Right hindlimb (tissue), 1 donor: Measurements from ENCODE around the gene CCDC183.

ENCODE experiments used
- DNase-seq: peaks from one replicate; pipeline ENCODE4 v3.0.0-alpha.2; 2018

CCDC183 gene

DNA sequence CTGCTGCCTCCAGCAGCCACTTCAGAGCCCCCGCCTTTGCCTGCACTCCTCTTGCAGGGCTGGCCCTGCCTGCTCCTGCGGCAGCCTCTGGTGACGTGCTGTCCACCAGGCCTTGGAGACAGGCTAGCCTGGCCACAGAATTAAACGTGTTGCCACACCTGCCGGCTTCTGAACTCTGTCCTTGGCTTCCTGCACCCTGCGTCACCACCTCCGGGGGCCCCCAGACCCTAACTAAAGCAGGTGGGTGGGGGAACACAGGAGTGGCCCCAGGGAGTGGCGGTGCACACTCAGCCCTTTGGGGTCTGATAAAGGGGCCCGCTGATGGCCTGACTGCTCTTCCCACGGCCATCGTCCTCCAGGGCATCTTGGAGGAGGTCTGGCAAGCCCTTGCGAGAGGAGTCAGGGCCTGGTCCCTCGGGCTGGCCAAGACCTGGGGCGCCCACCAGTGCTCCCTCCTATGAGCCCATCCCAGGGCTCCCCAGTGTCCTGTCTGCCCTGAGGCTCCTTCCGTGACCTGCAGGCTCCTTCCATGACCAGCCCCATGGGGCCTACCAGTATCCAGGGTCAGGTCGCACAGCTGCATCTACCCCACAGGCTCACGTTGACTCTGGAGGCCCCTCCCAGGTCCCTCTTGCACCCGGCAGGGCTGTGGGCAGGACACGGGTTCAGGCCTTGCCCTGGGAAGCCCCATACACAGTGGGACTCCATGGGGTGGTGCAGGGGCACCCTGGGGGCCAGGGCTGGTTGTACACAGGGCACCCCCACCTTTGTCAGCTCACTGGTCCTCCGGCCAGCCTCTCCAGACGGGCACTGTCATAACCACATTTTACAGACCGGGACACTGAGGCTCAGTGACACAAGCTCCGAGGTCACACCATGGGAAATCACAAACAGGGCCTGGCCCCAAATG is 55.0 kb downstream of the CCDC183 start:
- DNase-seq, result peak; percentile 33

DNA sequence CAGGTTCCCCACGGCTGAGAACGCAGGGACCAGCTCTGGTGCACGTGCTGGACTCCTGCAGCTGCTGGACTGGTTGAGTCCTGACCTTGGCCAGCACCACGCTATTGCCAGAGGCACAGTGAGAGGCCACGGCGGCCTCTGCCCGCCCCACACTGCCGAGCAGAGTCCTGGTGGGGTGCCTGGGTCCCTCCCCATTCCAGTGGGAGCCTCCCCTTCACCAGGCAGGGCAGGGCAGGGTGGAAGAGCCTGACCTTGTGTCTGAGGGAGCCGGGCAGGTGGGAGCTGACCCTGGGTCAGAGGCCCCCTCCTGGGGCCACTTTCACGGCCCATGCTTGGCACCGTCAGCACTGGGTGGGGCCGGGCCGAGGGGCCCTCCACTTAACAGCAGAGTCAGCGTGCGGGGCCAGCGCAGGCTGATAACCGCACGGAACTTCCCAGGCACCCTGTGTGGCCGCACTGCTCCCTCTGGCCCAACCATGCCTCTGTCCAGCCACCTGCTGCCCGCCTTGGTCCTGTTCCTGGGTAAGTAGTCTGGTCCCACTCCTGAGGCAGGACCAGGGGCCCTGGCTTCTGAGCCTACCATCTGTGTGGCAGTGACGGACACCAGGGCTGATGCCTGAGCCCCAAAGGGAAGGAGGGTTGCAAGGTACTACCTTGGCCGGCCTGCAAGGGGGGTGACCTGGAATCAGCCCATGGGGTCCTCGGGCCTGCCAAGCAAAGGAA is 56.0 kb downstream of the CCDC183 start, which contains the start of gene MAMDC4:
Gene MAMDC4, plus strand, starts transcription at position 406 of the 723 bp plus-strand sequence. Its CDS starts 71 bp downstream, at position 477.
- DNase-seq, result peak; percentile 24

DNA sequence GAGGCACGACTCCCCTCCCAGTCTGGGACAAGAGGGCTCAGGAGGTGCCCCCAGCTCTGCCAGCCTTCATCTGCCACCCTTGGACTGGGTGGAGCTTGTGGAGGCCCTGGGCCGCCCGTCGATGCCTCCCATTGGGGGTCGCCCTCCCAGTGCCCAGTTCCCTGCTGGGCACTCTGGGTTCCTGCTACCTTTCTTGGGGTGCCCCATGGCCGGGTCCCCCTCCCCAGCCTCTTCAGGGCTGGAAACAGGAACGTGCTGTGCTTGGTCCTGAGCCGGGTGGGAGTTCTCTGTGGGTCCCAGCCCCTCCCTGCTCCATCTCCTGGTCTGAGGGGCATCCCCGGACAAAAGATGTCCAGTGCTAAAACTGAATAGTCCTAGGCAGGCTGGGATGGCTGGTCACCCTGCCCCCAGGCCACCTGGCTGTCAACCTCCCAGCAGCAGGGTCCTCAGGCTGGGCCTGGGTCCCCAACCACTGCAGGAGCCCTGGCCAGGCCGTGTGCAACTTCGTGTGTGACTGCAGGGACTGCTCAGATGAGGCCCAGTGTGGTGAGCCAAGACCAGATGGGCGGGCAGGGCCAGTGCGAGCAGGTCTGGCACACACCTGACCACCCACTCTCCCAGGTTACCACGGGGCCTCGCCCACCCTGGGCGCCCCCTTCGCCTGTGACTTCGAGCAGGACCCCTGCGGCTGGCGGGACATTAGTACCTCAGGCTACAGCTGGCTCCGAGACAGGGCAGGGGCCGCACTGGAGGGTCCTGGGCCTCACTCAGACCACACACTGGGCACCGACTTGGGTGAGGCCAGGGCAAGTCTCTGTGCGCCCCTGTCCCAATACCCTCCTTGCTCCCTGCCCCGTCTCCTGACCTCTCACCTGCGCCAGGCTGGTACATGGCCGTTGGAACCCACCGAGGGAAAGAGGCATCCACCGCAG is 56.8 kb downstream of the CCDC183 start:
- peak; percentile 31 for DNase-seq

DNA sequence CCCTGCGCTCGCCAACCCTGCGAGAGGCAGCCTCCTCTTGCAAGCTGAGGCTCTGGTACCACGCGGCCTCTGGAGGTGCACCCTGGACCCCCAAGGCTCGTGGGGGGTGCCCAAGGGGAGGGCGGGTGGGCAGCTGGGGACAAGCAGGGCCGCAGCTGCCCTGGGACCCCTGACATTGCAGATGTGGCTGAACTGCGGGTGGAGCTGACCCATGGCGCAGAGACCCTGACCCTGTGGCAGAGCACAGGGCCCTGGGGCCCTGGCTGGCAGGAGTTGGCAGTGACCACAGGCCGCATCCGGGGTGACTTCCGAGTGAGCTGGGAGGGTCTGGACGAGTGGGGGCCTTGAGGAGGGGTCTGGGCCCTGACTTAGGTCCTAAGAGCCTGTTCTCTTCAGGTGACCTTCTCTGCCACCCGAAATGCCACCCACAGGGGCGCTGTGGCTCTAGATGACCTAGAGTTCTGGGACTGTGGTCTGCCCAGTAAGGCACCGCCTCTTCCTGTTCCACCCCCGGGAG is 57.5 kb downstream of the CCDC183 start:
- DNase-seq, result no peak

DNA sequence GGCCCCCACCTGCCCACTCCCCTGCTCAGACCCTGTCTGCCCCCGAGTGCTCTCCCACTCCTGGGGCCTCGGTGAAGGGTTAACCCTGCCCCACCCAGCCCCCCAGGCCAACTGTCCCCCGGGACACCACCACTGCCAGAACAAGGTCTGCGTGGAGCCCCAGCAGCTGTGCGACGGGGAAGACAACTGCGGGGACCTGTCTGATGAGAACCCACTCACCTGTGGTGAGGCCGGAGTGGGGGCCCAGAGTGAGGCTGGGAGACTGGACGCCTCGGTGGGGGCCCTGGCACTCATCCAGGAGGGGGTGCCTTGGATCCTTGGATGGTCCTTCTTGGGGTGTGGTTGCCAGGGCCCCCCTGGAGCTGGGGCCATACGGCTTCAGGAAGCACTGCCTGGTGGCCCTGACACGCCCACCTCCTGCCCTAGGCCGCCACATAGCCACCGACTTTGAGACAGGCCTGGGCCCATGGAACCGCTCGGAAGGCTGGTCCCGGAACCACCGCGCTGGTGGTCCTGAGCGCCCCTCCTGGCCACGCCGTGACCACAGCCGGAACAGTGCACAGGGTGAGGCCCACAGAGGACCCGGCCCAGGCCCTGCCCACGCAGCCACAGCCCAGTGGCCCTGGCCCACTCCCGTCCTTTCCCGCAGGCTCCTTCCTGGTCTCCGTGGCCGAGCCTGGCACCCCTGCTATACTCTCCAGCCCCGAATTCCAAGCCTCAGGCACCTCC is 58.1 kb downstream of the CCDC183 start:
- peak; percentile 27 for DNase-seq

DNA sequence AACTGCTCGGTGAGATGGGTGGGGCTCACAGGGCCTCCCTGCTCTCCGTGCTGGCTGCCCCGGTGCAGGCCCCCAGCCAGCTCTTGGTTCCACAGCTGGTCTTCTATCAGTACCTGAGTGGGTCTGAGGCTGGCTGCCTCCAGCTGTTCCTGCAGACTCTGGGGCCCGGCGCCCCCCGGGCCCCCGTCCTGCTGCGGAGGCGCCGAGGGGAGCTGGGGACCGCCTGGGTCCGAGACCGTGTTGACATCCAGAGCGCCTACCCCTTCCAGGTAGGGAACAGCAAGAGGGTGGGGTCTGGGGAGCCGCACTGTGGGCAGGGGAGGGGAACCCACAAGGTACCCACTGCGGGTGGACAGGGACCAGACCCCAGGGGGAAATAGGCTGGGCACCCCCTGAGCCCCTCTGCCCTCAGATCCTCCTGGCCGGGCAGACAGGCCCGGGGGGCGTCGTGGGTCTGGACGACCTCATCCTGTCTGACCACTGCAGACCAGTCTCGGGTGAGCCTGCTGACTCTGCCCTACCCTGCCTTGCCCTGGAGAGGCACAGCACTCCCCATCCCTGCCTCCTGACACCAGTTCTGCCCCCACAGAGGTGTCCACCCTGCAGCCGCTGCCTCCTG is 58.8 kb downstream of the CCDC183 start:
- DNase-seq, result peak; percentile 34

DNA sequence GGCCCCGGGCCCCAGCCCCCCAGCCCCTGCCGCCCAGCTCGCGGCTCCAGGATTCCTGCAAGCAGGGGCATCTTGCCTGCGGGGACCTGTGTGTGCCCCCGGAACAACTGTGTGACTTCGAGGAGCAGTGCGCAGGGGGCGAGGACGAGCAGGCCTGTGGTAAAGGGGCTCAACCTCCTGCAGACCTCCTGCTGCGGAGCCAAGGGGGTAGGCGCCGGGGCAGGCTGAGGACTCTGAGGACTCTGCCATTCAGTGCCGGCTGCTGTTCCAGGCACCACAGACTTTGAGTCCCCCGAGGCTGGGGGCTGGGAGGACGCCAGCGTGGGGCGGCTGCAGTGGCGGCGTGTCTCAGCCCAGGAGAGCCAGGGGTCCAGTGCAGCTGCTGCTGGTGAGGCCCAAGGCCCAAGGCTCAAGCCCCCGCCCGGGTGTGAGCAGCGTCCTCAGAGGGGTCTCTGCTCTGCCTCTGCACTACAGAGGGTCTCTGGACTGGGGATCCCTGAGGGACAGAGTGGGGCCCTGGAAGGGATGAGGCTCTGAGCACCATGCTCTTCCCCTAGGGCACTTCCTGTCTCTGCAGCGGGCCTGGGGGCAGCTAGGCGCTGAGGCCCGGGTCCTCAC is 59.4 kb downstream of the CCDC183 start:
- DNase-seq, result peak; percentile 37

DNA sequence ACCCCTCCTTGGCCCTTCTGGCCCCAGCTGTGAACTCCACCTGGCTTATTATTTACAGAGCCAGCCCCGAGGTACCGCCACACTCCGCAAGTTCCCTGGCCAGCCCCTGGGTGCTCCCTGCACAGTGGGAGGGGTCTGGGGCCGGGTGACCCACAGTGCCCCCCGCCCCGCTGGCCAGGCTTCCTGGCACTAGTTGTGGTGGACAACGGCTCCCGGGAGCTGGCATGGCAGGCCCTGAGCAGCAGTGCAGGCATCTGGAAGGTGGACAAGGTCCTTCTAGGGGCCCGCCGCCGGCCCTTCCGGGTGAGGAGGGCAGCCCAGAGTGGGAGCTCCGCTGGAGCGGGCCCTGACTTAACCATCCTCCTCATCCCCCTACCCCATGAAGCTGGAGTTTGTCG is 59.9 kb downstream of the CCDC183 start:
- no peak for DNase-seq

DNA sequence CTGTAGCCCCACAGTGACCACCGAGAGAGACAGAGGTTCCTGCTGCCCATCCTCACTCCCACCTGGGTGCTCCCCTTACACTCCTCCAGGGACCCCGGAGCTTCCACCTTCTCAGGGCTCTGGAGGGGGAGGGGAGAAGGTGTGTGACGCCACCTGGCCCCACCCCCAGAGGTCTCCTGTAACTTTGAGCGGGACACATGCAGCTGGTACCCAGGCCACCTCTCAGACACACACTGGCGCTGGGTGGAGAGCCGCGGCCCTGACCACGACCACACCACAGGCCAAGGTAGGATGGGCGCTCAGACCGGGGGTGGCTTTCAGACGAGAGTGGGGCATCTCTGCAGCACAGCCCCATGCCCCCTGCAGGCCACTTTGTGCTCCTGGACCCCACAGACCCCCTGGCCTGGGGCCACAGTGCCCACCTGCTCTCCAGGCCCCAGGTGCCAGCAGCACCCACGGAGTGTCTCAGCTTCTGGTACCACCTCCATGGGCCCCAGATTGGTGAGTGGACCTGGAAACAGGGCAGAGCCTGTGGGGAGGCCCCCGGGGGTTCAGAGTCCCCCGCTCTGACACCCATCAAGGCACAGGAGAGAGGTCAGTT is 60.5 kb downstream of the CCDC183 start:
- peak; percentile 24 for DNase-seq

DNA sequence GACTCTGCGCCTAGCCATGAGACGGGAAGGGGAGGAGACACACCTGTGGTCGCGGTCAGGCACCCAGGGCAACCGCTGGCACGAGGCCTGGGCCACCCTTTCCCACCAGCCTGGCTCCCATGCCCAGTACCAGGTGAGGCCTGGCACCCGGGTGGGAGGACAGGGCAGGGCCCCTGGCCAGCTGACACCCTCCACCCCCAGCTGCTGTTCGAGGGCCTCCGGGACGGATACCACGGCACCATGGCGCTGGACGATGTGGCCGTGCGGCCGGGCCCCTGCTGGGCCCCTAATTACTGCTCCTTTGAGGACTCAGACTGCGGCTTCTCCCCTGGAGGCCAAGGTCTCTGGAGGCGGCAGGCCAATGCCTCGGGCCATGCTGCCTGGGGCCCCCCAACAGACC is 61.0 kb downstream of the CCDC183 start:
- DNase-seq, result peak; percentile 29
